Suprapubic skin (tissue), 4 donors: ENCODE measurements around the gene SLC2A9. TPM values are rescaled to one million over a fixed set of nuclear protein-coding genes. Genes with fewer than 3 reads are reported as not detected.

ENCODE experiments used
- DNase-seq, 2 donors: peaks; one replicate each; pipeline ENCODE4 v3.0.0-alpha.2; 2019; ENCODE audit warnings: low spot score in 2 of 2
- H3K27ac ChIP-seq: fragments of 200-600 bp; sonication (generic); one replicate; pipeline ENCODE4 v1.5.1; 2019
- H3K27me3 ChIP-seq: fragments of 200-600 bp; sonication (generic); one replicate; pipeline ENCODE4 v1.5.1; 2019
- H3K36me3 ChIP-seq: fragments of 200-600 bp; sonication (generic); one replicate; pipeline ENCODE4 v1.5.1; 2019
- H3K4me1 ChIP-seq: fragments of 200-600 bp; sonication (generic); one replicate; pipeline ENCODE4 v1.5.1; 2019
- H3K4me3 ChIP-seq: fragments of 200-600 bp; sonication (generic); one replicate; pipeline ENCODE4 v1.5.1; 2019; ENCODE audit warnings: mild to moderate bottlenecking
- H3K9me3 ChIP-seq: fragments of 200-600 bp; sonication (generic); one replicate; pipeline ENCODE4 v1.5.1; 2019
- CTCF ChIP-seq, 2 donors: fragments of 200-600 bp in 1 of 2; fragments of 450-650 bp in 1 of 2; sonication (generic) in 1 of 2; IDR thresholded peaks; one replicate each; pipeline ENCODE4 v1.5.1; 2016 to 2019; ENCODE audit warnings: antibody characterized with exemption in 2 of 2, mild to moderate bottlenecking in 1 of 2, moderate library complexity in 1 of 2
- EP300 ChIP-seq: sonication (generic); formaldehyde crosslinking; IDR thresholded peaks from one replicate; pipeline ENCODE4 v1.6.1; 2017; ENCODE audit warnings: antibody characterized with exemption
- POLR2A ChIP-seq, 2 donors: fragments of 450-650 bp; IDR thresholded peaks; one replicate each; pipeline ENCODE4 v1.6.1; 2017; ENCODE audit warnings: antibody characterized with exemption in 2 of 2, mild to moderate bottlenecking in 2 of 2, moderate library complexity in 2 of 2
- POLR2AphosphoS5 ChIP-seq, 3 donors: sonication (generic); formaldehyde crosslinking; IDR thresholded peaks; one replicate each; pipeline ENCODE4 v1.6.1; 2017; ENCODE audit warnings: antibody characterized with exemption in 3 of 3
- WGBS: methylation state at CpG from one replicate; pipeline ENCODE4 v1.1.5; 2018; 5-methylcytosine and 5-hydroxymethylcytosine counted together
- total RNA-seq, 4 donors: library from RNA; depleted of rRNA; stranded (reverse); fragments of >200 nt; gene quantifications; one replicate each; pipeline ENCODE4 v1.1.0, GENCODE V29; 2016

SLC2A9 gene
- total RNA-seq, 4 donors from 2014 or later, result 3.5 to 9.2 (median 8.1) TPM

GRCh38 chr4:9944431-9945425 lies 76.6 kb downstream of the SLC2A9 start:
- DNase-seq, result peak in 1 of 2 donors; percentile 26
- Histone ChIP-seq H3K36me3 (no peaks in the 10 kb centered on the region), H3K27ac (no peak overlapping the region), H3K4me3 (no peak overlapping the region), H3K9me3 (no peaks in the 10 kb centered on the region), H3K27me3 (no peaks in the 10 kb centered on the region), H3K4me1 (no peaks in the 10 kb centered on the region)
- TF ChIP-seq EP300 (no peak), POLR2A (IDR thresholded peaks at IDR 0.05) (no peak), CTCF (IDR thresholded peaks at IDR 0.05) (no peak)
- 94% methylated on average over 13 of the region's 13 CpGs for WGBS

- Histone ChIP-seq H3K4me1 (no peaks in the 10 kb centered on the region), H3K27ac (no peak overlapping the region), H3K4me3 (no peak overlapping the region), H3K9me3 (no peaks in the 10 kb centered on the region), H3K36me3 (no peaks in the 10 kb centered on the region), H3K27me3 (no peaks in the 10 kb centered on the region)
- TF ChIP-seq POLR2A (IDR thresholded peaks at IDR 0.05) (no peak), POLR2AphosphoS5 (IDR thresholded peaks at IDR 0.05) (no peak), EP300 (no peak), CTCF (IDR thresholded peaks at IDR 0.05) (no peak)
- 95% methylated on average over 8 of the region's 9 CpGs for WGBS
- DNase-seq, result no peak
Measured at GRCh38 chr4:9943761-9944160, 77.5 kb downstream of the SLC2A9 start.

- DNase-seq, result no peak
- WGBS, result 87% methylated on average over 10 of the region's 10 CpGs
- no peaks in the 10 kb centered on the region for H3K27me3 ChIP-seq
Measured at GRCh38 chr4:9942921-9943600, 78.2 kb downstream of the SLC2A9 start.

GRCh38 chr4:9942139-9942538 lies 79.2 kb downstream of the SLC2A9 start:
- Histone ChIP-seq H3K27me3 (no peaks in the 10 kb centered on the region), H3K9me3 (no peaks in the 10 kb centered on the region), H3K4me3 (no peak overlapping the region), H3K36me3 (no peaks in the 10 kb centered on the region), H3K27ac (no peak overlapping the region), H3K4me1 (no peaks in the 10 kb centered on the region)
- peak in 1 of 2 donors; percentile 67 for DNase-seq
- TF ChIP-seq POLR2A (IDR thresholded peaks at IDR 0.05) (no peak), CTCF (IDR thresholded peaks at IDR 0.05) (no peak), EP300 (no peak), POLR2AphosphoS5 (IDR thresholded peaks at IDR 0.05) (no peak)
- WGBS, result 97% methylated on average over 4 of the region's 5 CpGs

More at GRCh38 chr4:9942921-9943600, 78.2 kb downstream of the SLC2A9 start:
- H3K36me3 ChIP-seq, result no peaks in the 10 kb centered on the region
- H3K9me3 ChIP-seq, result no peaks in the 10 kb centered on the region
- no peak overlapping the region for H3K27ac ChIP-seq
- no peaks in the 10 kb centered on the region for H3K4me1 ChIP-seq
- H3K4me3 ChIP-seq, result no peak overlapping the region
- TF ChIP-seq POLR2A (IDR thresholded peaks at IDR 0.05) (no peak), POLR2AphosphoS5 (IDR thresholded peaks at IDR 0.05) (no peak), EP300 (no peak), CTCF (IDR thresholded peaks at IDR 0.05) (no peak)

- no peaks in the 10 kb centered on the region for H3K9me3 ChIP-seq
- no peaks in the 10 kb centered on the region for H3K27me3 ChIP-seq
- no peaks in the 10 kb centered on the region for H3K36me3 ChIP-seq
- no peak overlapping the region for H3K27ac ChIP-seq
- TF ChIP-seq CTCF (IDR thresholded peaks at IDR 0.05) (no peak), POLR2A (IDR thresholded peaks at IDR 0.05) (no peak), POLR2AphosphoS5 (IDR thresholded peaks at IDR 0.05) (no peak), EP300 (no peak)
- WGBS, result 88% methylated on average over 5 of the region's 5 CpGs
- no peak overlapping the region for H3K4me3 ChIP-seq
- DNase-seq, result peak in 1 of 2 donors; percentile 18
- no peaks in the 10 kb centered on the region for H3K4me1 ChIP-seq
Measured at GRCh38 chr4:9940041-9940440, 81.3 kb downstream of the SLC2A9 start.
